IMR-90 (cell line): Measurements from ENCODE around the gene DTL. TPM values are rescaled to one million over a fixed set of nuclear protein-coding genes. Genes with fewer than 3 reads are reported as not detected.
"Not testable (repeated sequence)": the region's sequence is repeated elsewhere in the genome, so short reads cannot be mapped to it uniquely, and the experiment has no call there.

Experiments
- ATAC-seq: fragments of 200-7000 bp; cut with Tn5 transposase; 2 replicates; pipeline ENCODE4 v1.9.1; 2020; ENCODE audit warnings: low read depth, mild to moderate bottlenecking, moderate library complexity
- BruUV-seq: library from RNA; stranded (reverse); fragments of 400-500 nt; replicated peaks from 2 replicates; lab custom pipeline; 2021; lab: Mats Ljungman, UMichigan
- CTCF ChIA-PET: fragments of 300-600 bp; formaldehyde crosslinking; extraction: SDS; loops from one replicate; lab custom pipeline; 2021; ENCODE audit warnings: antibody characterized with exemption; lab: Yijun Ruan, JAX
- POLR2A ChIA-PET: fragments of 300-600 bp; sonication (Branson Sonifier 250); formaldehyde crosslinking; loops from one replicate; lab custom pipeline; 2022; ENCODE audit warnings: antibody characterized with exemption; ENCODE audit not compliant: unreplicated experiment; lab: Charles Lee
- DNase-seq: peaks from one replicate; pipeline ENCODE4 v3.0.0; 2013
- H2AFZ ChIP-seq: replicated peaks from 2 replicates; pipeline ENCODE3; 2013; ENCODE audit warnings: low read length, mild to moderate bottlenecking; ENCODE audit not compliant: poor library complexity
- H2AK5ac ChIP-seq: 2 replicates; pipeline ENCODE4 v1.6.1; 2013; ENCODE audit warnings: low read depth, low read length, inconsistent platforms
- H2AK9ac ChIP-seq: replicated peaks from 2 replicates; pipeline ENCODE3; 2013; ENCODE audit warnings: mild to moderate bottlenecking, low read depth, low read length, moderate library complexity; ENCODE audit not compliant: poor library complexity
- H2BK120ac ChIP-seq: 2 replicates; pipeline ENCODE4 v1.6.1; 2013; ENCODE audit warnings: low read depth, low read length, inconsistent platforms
- H2BK15ac ChIP-seq: 3 replicates; pipeline ENCODE4 v1.6.1; 2013; ENCODE audit warnings: low read depth, low read length, inconsistent platforms
- H2BK20ac ChIP-seq: 2 replicates; pipeline ENCODE4 v1.6.1; 2013; ENCODE audit warnings: low read depth, mild to moderate bottlenecking, inconsistent platforms, low read length, moderate library complexity
- H2BK5ac ChIP-seq: 2 replicates; pipeline ENCODE4 v1.6.1; 2013; ENCODE audit warnings: mild to moderate bottlenecking, low read depth, low read length, inconsistent platforms; ENCODE audit not compliant: poor library complexity, severe bottlenecking
- H3K14ac ChIP-seq: replicated peaks from 2 replicates; pipeline ENCODE4 v1.6.1; 2013; ENCODE audit warnings: low read depth, low read length, inconsistent platforms
- H3K18ac ChIP-seq: 2 replicates; pipeline ENCODE4 v1.6.1; 2013; ENCODE audit warnings: low read depth, low read length, control low read depth
- H3K23ac ChIP-seq: 2 replicates; pipeline ENCODE4 v1.6.1; 2013; ENCODE audit warnings: low read depth, low read length, inconsistent platforms
- H3K27ac ChIP-seq: 2 replicates; pipeline ENCODE4 v1.5.1; 2013; ENCODE audit warnings: mild to moderate bottlenecking, control low read depth, low read length; ENCODE audit not compliant: insufficient read depth
- H3K27me3 ChIP-seq: 2 replicates; pipeline ENCODE4 v1.6.1; 2013; ENCODE audit warnings: low read length; ENCODE audit not compliant: control insufficient read depth, insufficient read depth
- H3K36me3 ChIP-seq: 2 replicates; pipeline ENCODE4 v1.6.1; 2013; ENCODE audit warnings: low read length, mixed read lengths; ENCODE audit not compliant: control insufficient read depth, insufficient read depth
- H3K4ac ChIP-seq: 2 replicates; pipeline ENCODE4 v1.6.1; 2013; ENCODE audit warnings: low read depth, low read length, inconsistent platforms
- H3K4me1 ChIP-seq: 2 replicates; pipeline ENCODE4 v1.6.1; 2013; ENCODE audit warnings: low read length, mixed read lengths; ENCODE audit not compliant: control insufficient read depth, insufficient read depth
- H3K4me2 ChIP-seq: 2 replicates; pipeline ENCODE4 v1.6.1; 2013; ENCODE audit warnings: low read depth, mild to moderate bottlenecking, control low read depth, low read length, moderate library complexity
- H3K4me3 ChIP-seq: 2 replicates; pipeline ENCODE4 v1.5.1; 2013; ENCODE audit warnings: low read depth, mild to moderate bottlenecking, control low read depth, low read length, moderate library complexity; ENCODE audit not compliant: insufficient read depth
- H3K56ac ChIP-seq: 2 replicates; pipeline ENCODE4 v1.6.1; 2013; ENCODE audit warnings: low read length, inconsistent platforms; ENCODE audit not compliant: insufficient read depth; ENCODE audit errors: extremely low read depth
- H3K79me1 ChIP-seq, 2 experiments: 2 replicates each; pipeline ENCODE4 v1.6.1; 2013; ENCODE audit warnings: low read length in 2 of 2, inconsistent platforms in 1 of 2, low read depth in 1 of 2
- H3K9ac ChIP-seq: 2 replicates; pipeline ENCODE4 v1.6.1; 2013; ENCODE audit warnings: low read depth, low read length, control low read depth
- H3K9me1 ChIP-seq: 2 replicates; pipeline ENCODE4 v1.6.1; 2013; ENCODE audit warnings: low read length, inconsistent platforms; ENCODE audit not compliant: insufficient read depth
- H3K9me3 ChIP-seq: 2 replicates; pipeline ENCODE4 v1.6.1; 2013; ENCODE audit warnings: low read length; ENCODE audit not compliant: control insufficient read depth, insufficient read depth
- H4K20me1 ChIP-seq: 2 replicates; pipeline ENCODE4 v1.6.1; 2013; ENCODE audit warnings: low read length, inconsistent platforms; ENCODE audit not compliant: insufficient read depth
- H4K5ac ChIP-seq: 2 replicates; pipeline ENCODE4 v1.6.1; 2013; ENCODE audit warnings: mild to moderate bottlenecking, low read depth, low read length, control low read depth
- H4K8ac ChIP-seq, 2 experiments: 2 replicates each; pipeline ENCODE4 v1.6.1; 2013; ENCODE audit warnings: low read depth in 2 of 2, low read length in 2 of 2, control low read depth in 1 of 2, inconsistent platforms in 1 of 2
- H4K91ac ChIP-seq: 2 replicates; pipeline ENCODE4 v1.6.1; 2013; ENCODE audit warnings: low read depth, low read length, inconsistent platforms; ENCODE audit not compliant: insufficient read depth
- MAZ ChIP-seq: IDR thresholded peaks from 2 replicates; pipeline ENCODE4 v1.6.1; 2012; ENCODE audit warnings: low read depth, mild to moderate bottlenecking, low read length, improper control_type of control experiment, moderate library complexity, borderline replicate concordance
- NFE2L2 ChIP-seq: fragments of 150-350 bp; IDR thresholded peaks from 2 replicates; pipeline ENCODE4 v1.6.1; 2016; ENCODE audit warnings: low read depth, mild to moderate bottlenecking, low read length
- RAD21 ChIP-seq: IDR thresholded peaks from 2 replicates; pipeline ENCODE4 v1.6.1; 2012; ENCODE audit warnings: low read length, improper control_type of control experiment
- RCOR1 ChIP-seq: IDR thresholded peaks from 2 replicates; pipeline ENCODE4 v1.6.1; 2012; ENCODE audit warnings: mild to moderate bottlenecking, low read length, improper control_type of control experiment; ENCODE audit not compliant: insufficient replicate concordance
- RFX5 ChIP-seq: IDR thresholded peaks from 2 replicates; pipeline ENCODE4 v1.8.0; 2012; ENCODE audit warnings: low read depth, mild to moderate bottlenecking, low read length, moderate library complexity
- SMC3 ChIP-seq: fragments of 150-350 bp; IDR thresholded peaks from 2 replicates; pipeline ENCODE4 v1.6.1; 2016; ENCODE audit warnings: low read depth, mild to moderate bottlenecking, antibody characterized with exemption, low read length, moderate library complexity
- WGBS, 2 experiments: methylation state at CpG; one replicate each; pipeline versions ENCODE4 v1.1.5 to v1.1.7; 2013; ENCODE audit warnings: missing lambda C conversion rate in 2 of 2; ENCODE audit not compliant: insufficient read length in 1 of 2; ENCODE audit errors: extremely low coverage in 2 of 2; 5-methylcytosine and 5-hydroxymethylcytosine counted together
- dilution Hi-C: fragments of 300-500 bp; cut with HindIII; formaldehyde crosslinking; loops from one replicate; pipeline ENCODE4 v1.14.3; 2018; ENCODE audit warnings: low sequenced_read_pairs; ENCODE audit not compliant: unreplicated experiment
- in situ Hi-C: fragments of 300-500 bp; cut with MboI; formaldehyde crosslinking; loops from 3 replicates; pipeline ENCODE4 v1.14.3; 2019; ENCODE audit warnings: low sequenced_read_pairs, inconsistent platforms, mixed read lengths
- intact Hi-C: fragments of 100-400 bp; cut with micrococcal nuclease; formaldehyde crosslinking; loops from 2 replicates; pipeline ENCODE4 v1.10.0; 2022
- polyA plus RNA-seq, 3 experiments: library from polyadenylated mRNA; depleted of rRNA; stranded (reverse); fragments of >200 nt; gene quantifications; 2 replicates each; pipeline ENCODE4 v1.2.3, GENCODE V29; 2012; ENCODE audit warnings: low replicate concordance in 1 of 3
- total RNA-seq: library from RNA; depleted of rRNA; stranded (reverse); fragments of >200 nt; gene quantifications from 2 replicates; pipeline ENCODE4 v1.2.3, GENCODE V29; 2012
- TF ChIP-seq, protein P1 (sequence below): fragments of 150-350 bp; IDR thresholded peaks from 2 replicates; pipeline ENCODE4 v1.6.1; 2017; ENCODE audit warnings: mild to moderate bottlenecking, antibody characterized with exemption, low read length, low read depth

The DTL gene
- total and polyA plus RNA-seq, 2 of the 4 experiments (the other 2 are of a cell fraction): 11.8 to 19.9 TPM

DNA sequence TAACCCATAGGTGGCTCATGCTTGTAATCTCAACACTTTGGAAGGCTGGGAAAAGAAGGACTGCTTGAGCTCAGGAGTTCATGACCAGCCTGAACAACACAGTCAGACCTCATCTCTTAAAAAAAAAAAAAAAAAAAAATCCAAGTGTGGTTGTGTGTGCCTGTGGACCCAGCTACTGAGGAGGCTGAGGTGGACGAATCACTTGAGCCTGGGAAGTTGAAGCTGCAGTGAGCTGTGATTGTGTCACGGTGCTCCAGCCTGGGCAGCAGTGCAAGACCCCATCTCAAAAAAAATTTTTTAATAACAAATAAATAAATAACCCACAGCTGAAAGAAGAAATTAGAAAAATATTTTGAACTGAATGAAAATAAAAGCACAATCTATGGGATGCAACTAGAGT is 14.0 kb upstream of the DTL start:
- H3K4me3 ChIP-seq: no peak overlapping the region
- DNase-seq: no peak
- peaks cover 10 to 15% of the 10 kb centered on the region in 2 experiments for H3K79me1 ChIP-seq
- H3K9me1 ChIP-seq: no peaks in the 10 kb centered on the region; the same call in 1 of the 2 replicates
- CTCF ChIA-PET: interaction anchor here (0.7 to 1.0 kb wide), 2 partner anchors 13 to 42 kb away, joined by 3 read pairs; no protein-coding TSS in a partner anchor
- H3K23ac ChIP-seq: no peak overlapping the region
- intact Hi-C loops: no loop called here
- in situ Hi-C loops: no loop called here
- no peak overlapping the region for H3K4ac ChIP-seq
- no peaks in the 10 kb centered on the region for H3K4me1 ChIP-seq
- no peak overlapping the region for H2BK15ac ChIP-seq
- no peak overlapping the region for H3K56ac ChIP-seq
- BruUV-seq: no TSS peak
- ATAC-seq: no peak
- H3K14ac ChIP-seq: no peak overlapping the region
- H3K9ac ChIP-seq: no peak overlapping the region
- H2BK20ac ChIP-seq: no peak overlapping the region
- H3K27me3 ChIP-seq: no peaks in the 10 kb centered on the region
- H2AK5ac ChIP-seq: no peak overlapping the region
- POLR2A ChIA-PET: interaction anchor here (0.6 kb wide), 1 partner anchor 10 kb away, joined by 3 read pairs; no protein-coding TSS in a partner anchor
- H3K9me3 ChIP-seq: no peaks in the 10 kb centered on the region
- no CpG with 5 or more reads among the region's 2 CpGs for WGBS, 2 experiments
- H2AFZ ChIP-seq: no peak overlapping the region
- no peak overlapping the region for H2BK5ac ChIP-seq
- H4K8ac ChIP-seq: no peak overlapping the region
- no peak overlapping the region for H3K18ac ChIP-seq
- dilution Hi-C loops: no loop called here
- H2AK9ac ChIP-seq: no peak overlapping the region
- no peak overlapping the region for H4K91ac ChIP-seq
- H4K20me1 ChIP-seq: no peaks in the 10 kb centered on the region
- H4K5ac ChIP-seq: no peak overlapping the region
- no peak overlapping the region for H3K4me2 ChIP-seq
- no peak overlapping the region for H3K27ac ChIP-seq
- H3K36me3 ChIP-seq: no peaks in the 10 kb centered on the region
- no peak overlapping the region for H2BK120ac ChIP-seq
- TF ChIP-seq MAZ (no peak), NFE2L2 (no peak), SMC3 (no peak), RAD21 (no peak), RCOR1 (no peak), RFX5 (no peak)
- TF ChIP-seq, protein P1, sequence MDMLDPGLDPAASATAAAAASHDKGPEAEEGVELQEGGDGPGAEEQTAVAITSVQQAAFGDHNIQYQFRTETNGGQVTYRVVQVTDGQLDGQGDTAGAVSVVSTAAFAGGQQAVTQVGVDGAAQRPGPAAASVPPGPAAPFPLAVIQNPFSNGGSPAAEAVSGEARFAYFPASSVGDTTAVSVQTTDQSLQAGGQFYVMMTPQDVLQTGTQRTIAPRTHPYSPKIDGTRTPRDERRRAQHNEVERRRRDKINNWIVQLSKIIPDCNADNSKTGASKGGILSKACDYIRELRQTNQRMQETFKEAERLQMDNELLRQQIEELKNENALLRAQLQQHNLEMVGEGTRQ: no peak

DNA sequence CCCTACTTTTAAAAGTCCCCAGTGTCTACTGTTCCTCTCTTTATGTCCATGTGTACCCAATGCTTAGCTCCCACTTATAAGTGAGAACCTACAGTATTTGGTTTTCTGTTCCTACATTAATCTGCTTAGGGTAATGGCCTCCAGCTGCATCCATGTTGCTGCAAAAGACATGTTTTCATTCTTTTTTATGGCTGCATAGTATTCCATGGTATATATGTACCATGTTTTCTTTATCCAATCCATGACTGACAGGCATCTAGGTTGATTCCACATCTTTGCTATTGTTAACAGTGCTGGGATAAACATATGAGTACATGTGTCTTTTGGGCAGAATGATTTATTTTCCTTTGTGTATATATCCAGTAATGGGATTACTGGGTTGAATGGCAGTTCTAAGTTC is 12.6 kb upstream of the DTL start:
- ATAC-seq, H3K9ac ChIP-seq, H3K9me1 ChIP-seq, H3K18ac ChIP-seq, H3K27me3 ChIP-seq, in situ Hi-C loops, H3K56ac ChIP-seq, H2BK20ac ChIP-seq, intact Hi-C loops, H3K4me3 ChIP-seq, H3K27ac ChIP-seq, DNase-seq, H2AK5ac ChIP-seq, H3K23ac ChIP-seq, POLR2A ChIA-PET, H3K4me2 ChIP-seq, H4K8ac ChIP-seq, H3K36me3 ChIP-seq, H2AFZ ChIP-seq, H2BK5ac ChIP-seq, CTCF ChIA-PET, BruUV-seq, H4K20me1 ChIP-seq, H3K4ac ChIP-seq, dilution Hi-C loops, H4K91ac ChIP-seq, H2BK120ac ChIP-seq, H2AK9ac ChIP-seq, H2BK15ac ChIP-seq, H3K4me1 ChIP-seq, H4K5ac ChIP-seq, H3K9me3 ChIP-seq, H3K14ac ChIP-seq: not testable (repeated sequence)
- H3K79me1 ChIP-seq: peaks cover 10 to 24% of the 10 kb centered on the region in 2 experiments
